ENCODE measurements around the gene OSBPL5.
A peak's percentile ranks its signal among the peaks of the same experiment; 100 is the strongest.

Gene OSBPL5

GRCh38 chr11:3049430-3050243 is 115.5 kb downstream of the OSBPL5 start (continued):
- no peak; the same call in 1 of the 2 replicates for TF ChIP-seq YY1 (tag by site-specific recombination; IDR thresholded peaks at IDR 0.05)
- no peak for TF ChIP-seq ZBTB10 (tag by site-specific recombination; IDR thresholded peaks at IDR 0.05)
- no peak for TF ChIP-seq ZNF239 (tag by site-specific recombination; IDR thresholded peaks at IDR 0.05)
- TF ChIP-seq EGR2 (tag by site-specific recombination; IDR thresholded peaks at IDR 0.05; ENCODE audit: low read depth), result no peak
- no peak for TF ChIP-seq ZBTB20 (tag by site-specific recombination; IDR thresholded peaks at IDR 0.05)
- TF ChIP-seq ZNF558 (tag by site-specific recombination; IDR thresholded peaks at IDR 0.05), result no peak
- TF ChIP-seq ZNF416 (tag by site-specific recombination; IDR thresholded peaks at IDR 0.05), result no peak
- TF ChIP-seq ZNF664 (tag by site-specific recombination; IDR thresholded peaks at IDR 0.05), result no peak
- peak; percentile 56; the same call in 1 of the 2 replicates for TF ChIP-seq SP7 (tag by site-specific recombination; IDR thresholded peaks at IDR 0.05)
- TF ChIP-seq FEZF1 (tag by site-specific recombination; IDR thresholded peaks at IDR 0.05), result no peak
- TF ChIP-seq AEBP2 (tag by site-specific recombination; IDR thresholded peaks at IDR 0.05; ENCODE audit: borderline replicate concordance), result no peak
- TF ChIP-seq KLF10 (tag by site-specific recombination; IDR thresholded peaks at IDR 0.05), result 0 out of 2 replicates have a peak, but pooled peaks have one; percentile 33
- no peak for TF ChIP-seq ZNF658 (tag by site-specific recombination; IDR thresholded peaks at IDR 0.05)
- TF ChIP-seq ZNF10 (tag by site-specific recombination; IDR thresholded peaks at IDR 0.05), result no peak
- TF ChIP-seq ZNF837 (tag by site-specific recombination; IDR thresholded peaks at IDR 0.05), result no peak
- no peak for TF ChIP-seq ZSCAN4 (tag by site-specific recombination; IDR thresholded peaks at IDR 0.05)
- no peak for TF ChIP-seq ZBTB48 (tag by site-specific recombination; IDR thresholded peaks at IDR 0.05)
- no peak for TF ChIP-seq ATF2 (tag by site-specific recombination; IDR thresholded peaks at IDR 0.05; ENCODE audit: low read depth)
- no peak for TF ChIP-seq ZNF121 (tag by site-specific recombination; IDR thresholded peaks at IDR 0.05)
- no peak for TF ChIP-seq ZNF114 (tag by site-specific recombination; IDR thresholded peaks at IDR 0.05)
- peak; percentile 58 for TF ChIP-seq ZNF366 (tag by site-specific recombination; conservative IDR thresholded peaks at IDR 0.05)
- no peak for TF ChIP-seq ZSCAN23 (tag by site-specific recombination; IDR thresholded peaks at IDR 0.05)
- peak; percentile 72 for TF ChIP-seq ZBTB44 (tag by site-specific recombination; IDR thresholded peaks at IDR 0.05)
- TF ChIP-seq KLF1 (tag by site-specific recombination; IDR thresholded peaks at IDR 0.05), result no peak
- TF ChIP-seq ZFP41 (tag by site-specific recombination; IDR thresholded peaks at IDR 0.05; ENCODE audit: borderline replicate concordance), result no peak
- 0 out of 2 replicates have a peak, but pooled peaks have one; percentile 20 for TF ChIP-seq ZNF341 (tag by site-specific recombination; IDR thresholded peaks at IDR 0.05; ENCODE audit: low read depth)
- no peak for TF ChIP-seq HOXD13 (CRISPR knock-in tag; IDR thresholded peaks at IDR 0.05; ENCODE audit: borderline replicate concordance)
- peak; percentile 33; the same call in 1 of the 2 replicates for TF ChIP-seq HIC1 (tag by site-specific recombination; IDR thresholded peaks at IDR 0.05)
- TF ChIP-seq ZNF529 (tag by site-specific recombination; IDR thresholded peaks at IDR 0.05; ENCODE audit: insufficient replicate concordance), result no peak
- no peak; the same call in 1 of the 2 replicates for TF ChIP-seq ZSCAN30 (tag by site-specific recombination; IDR thresholded peaks at IDR 0.05)

All from HEK293 (cell line).